ENCODE measurements around the gene NYAP2. TPM values are rescaled to one million over a fixed set of nuclear protein-coding genes. Genes with fewer than 3 reads are reported as not detected.

NYAP2 gene
- polyA plus RNA-seq, 1 experiment, result not detected

DNA sequence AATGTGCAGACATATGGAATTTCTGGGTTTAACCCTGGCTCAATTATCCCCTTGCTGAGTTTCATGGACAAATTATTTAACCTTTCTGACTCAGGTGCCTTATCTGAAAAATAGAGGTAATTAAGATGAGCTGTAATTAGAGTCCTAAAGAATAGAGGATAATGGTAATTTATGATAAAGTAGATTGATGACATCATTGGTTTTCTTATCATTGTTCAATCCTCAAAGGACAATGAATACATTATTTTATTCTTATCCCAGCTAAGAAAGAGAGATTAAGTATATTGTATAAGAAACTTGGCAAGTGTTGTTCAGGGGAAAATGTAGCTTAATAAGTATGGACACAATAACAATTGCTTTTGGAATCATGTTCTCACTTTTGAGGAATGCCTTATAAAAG lies 279.3 kb downstream of the NYAP2 start:
- no peaks in the 10 kb centered on the region for H3K27me3 ChIP-seq (ENCODE audit: control insufficient read depth, insufficient read depth, low read length)
- TF ChIP-seq CTCF (IDR thresholded peaks at IDR 0.05; ENCODE audit: low read depth, low read length), result no peak
- no peak for DNase-seq (ENCODE audit: low read depth, low spot score)
- CTCF ChIA-PET, result interaction anchor here (1.2 to 1.8 kb wide), 3 partner anchors 9 to 14 kb away, joined by 3 to 4 read pairs (median 3); no protein-coding TSS in a partner anchor
- no peak overlapping the region for H3K27ac ChIP-seq (ENCODE audit: low read depth, low read length)
- H3K9me3 ChIP-seq (ENCODE audit: control insufficient read depth, insufficient read depth, low read length), result no peaks in the 10 kb centered on the region
- H3K4me3 ChIP-seq (ENCODE audit: low read depth, low read length), result no peak overlapping the region
- POLR2A ChIA-PET, result interaction anchor here (0.6 kb wide), 1 partner anchor 757 kb away, joined by 4 read pairs; no protein-coding TSS in a partner anchor

- Histone ChIP-seq H3K27ac (ENCODE audit: low read depth, low read length) (no peak overlapping the region), H3K4me3 (ENCODE audit: low read depth, low read length) (no peak overlapping the region), H3K27me3 (ENCODE audit: control insufficient read depth, insufficient read depth, low read length) (no peaks in the 10 kb centered on the region), H3K9me3 (ENCODE audit: control insufficient read depth, insufficient read depth, low read length) (no peaks in the 10 kb centered on the region)
- ChIA-PET POLR2A (no interaction called here), CTCF (no interaction called here)
- no peak for TF ChIP-seq CTCF (IDR thresholded peaks at IDR 0.05; ENCODE audit: low read depth, low read length)
- DNase-seq (ENCODE audit: low read depth, low spot score), result no peak
Measured at GRCh38 chr2:225683258-225683657, 283.7 kb downstream of the NYAP2 start.

DNA sequence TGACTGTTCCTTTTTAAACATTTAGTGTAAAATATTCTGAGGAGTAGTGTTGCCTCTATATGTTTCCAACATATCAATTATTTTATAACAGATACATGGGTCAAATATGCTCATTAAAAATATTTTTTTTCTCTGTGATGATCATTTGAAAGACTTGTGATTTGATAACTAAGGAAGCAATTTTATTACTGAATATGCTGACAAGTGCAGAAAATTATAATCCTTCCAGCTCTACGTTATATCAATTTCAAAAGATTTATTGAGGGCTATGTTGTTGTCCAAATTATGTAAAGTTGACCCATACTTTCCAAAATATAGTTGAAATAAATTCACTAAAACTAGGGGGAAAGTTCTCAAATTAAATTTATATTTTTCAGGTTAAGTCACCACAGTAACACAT lies 290.6 kb downstream of the NYAP2 start:
- no peak for DNase-seq (ENCODE audit: low read depth, low spot score)
- POLR2A ChIA-PET, result no interaction called here
- no peaks in the 10 kb centered on the region for H3K27me3 ChIP-seq (ENCODE audit: control insufficient read depth, insufficient read depth, low read length)
- no peaks in the 10 kb centered on the region for H3K9me3 ChIP-seq (ENCODE audit: control insufficient read depth, insufficient read depth, low read length)
- H3K4me3 ChIP-seq (ENCODE audit: low read depth, low read length), result no peak overlapping the region
- H3K27ac ChIP-seq (ENCODE audit: low read depth, low read length), result no peak overlapping the region
- CTCF ChIA-PET, result no interaction called here
- no peak for TF ChIP-seq CTCF (IDR thresholded peaks at IDR 0.05; ENCODE audit: low read depth, low read length)

- DNase-seq (ENCODE audit: low read depth, low spot score), result no peak
- ChIA-PET POLR2A (no interaction called here), CTCF (no interaction called here)
- Histone ChIP-seq H3K9me3 (ENCODE audit: control insufficient read depth, insufficient read depth, low read length) (no peaks in the 10 kb centered on the region), H3K27ac (ENCODE audit: low read depth, low read length) (no peak overlapping the region), H3K27me3 (ENCODE audit: control insufficient read depth, insufficient read depth, low read length) (no peaks in the 10 kb centered on the region), H3K4me3 (ENCODE audit: low read depth, low read length) (no peak overlapping the region)
- TF ChIP-seq CTCF (IDR thresholded peaks at IDR 0.05; ENCODE audit: low read depth, low read length), result no peak
Measured at GRCh38 chr2:225691711-225692110, 292.2 kb downstream of the NYAP2 start.

DNA sequence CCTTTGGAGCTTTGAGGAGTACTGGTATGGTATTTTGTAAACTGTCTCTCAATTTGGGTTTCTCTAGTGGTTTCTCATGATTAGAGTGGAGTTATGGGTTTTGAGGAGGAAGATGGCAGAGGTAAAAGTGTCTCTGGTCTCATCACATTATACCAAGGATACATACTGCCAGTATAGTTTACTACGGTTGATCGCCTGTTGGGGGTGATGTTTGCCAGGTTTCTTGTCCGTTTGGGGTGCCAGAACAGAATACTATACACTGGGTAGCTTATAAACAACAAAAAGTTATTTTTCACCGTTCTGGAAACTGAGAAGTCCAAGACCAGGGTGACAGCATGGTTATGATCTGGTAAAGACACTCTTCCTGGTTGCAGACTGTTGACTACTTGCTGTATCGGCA lies 293.7 kb downstream of the NYAP2 start:
- no peak for TF ChIP-seq CTCF (IDR thresholded peaks at IDR 0.05; ENCODE audit: low read depth, low read length)
- DNase-seq (ENCODE audit: low read depth, low spot score), result no peak
- no peak overlapping the region for H3K4me3 ChIP-seq (ENCODE audit: low read depth, low read length)
- H3K27me3 ChIP-seq (ENCODE audit: control insufficient read depth, insufficient read depth, low read length), result no peaks in the 10 kb centered on the region
- CTCF ChIA-PET, result interaction anchor here (0.7 kb wide), 1 partner anchor 14 kb away, joined by 3 read pairs; no protein-coding TSS in a partner anchor
- no peak overlapping the region for H3K27ac ChIP-seq (ENCODE audit: low read depth, low read length)
- POLR2A ChIA-PET, result no interaction called here
- no peaks in the 10 kb centered on the region for H3K9me3 ChIP-seq (ENCODE audit: control insufficient read depth, insufficient read depth, low read length)

All from AG04450 (cell line).